ENCODE measurements around the gene SLC46A3. TPM values are rescaled to one million over a fixed set of nuclear protein-coding genes. Genes with fewer than 3 reads are reported as not detected.

Gene SLC46A3
- total RNA-seq, 1 donor from 2014 or later, result 6.4 TPM

GRCh38 chr13:28728642-28729041, 9.9 kb upstream of the SLC46A3 start:
- no peak for DNase-seq (ENCODE audit: low spot score in 2 of 2, unreplicated experiment in 2 of 2)
- no peaks in the 10 kb centered on the region for H3K9me3 Mint-ChIP-seq
- TF ChIP-seq, protein P1, sequence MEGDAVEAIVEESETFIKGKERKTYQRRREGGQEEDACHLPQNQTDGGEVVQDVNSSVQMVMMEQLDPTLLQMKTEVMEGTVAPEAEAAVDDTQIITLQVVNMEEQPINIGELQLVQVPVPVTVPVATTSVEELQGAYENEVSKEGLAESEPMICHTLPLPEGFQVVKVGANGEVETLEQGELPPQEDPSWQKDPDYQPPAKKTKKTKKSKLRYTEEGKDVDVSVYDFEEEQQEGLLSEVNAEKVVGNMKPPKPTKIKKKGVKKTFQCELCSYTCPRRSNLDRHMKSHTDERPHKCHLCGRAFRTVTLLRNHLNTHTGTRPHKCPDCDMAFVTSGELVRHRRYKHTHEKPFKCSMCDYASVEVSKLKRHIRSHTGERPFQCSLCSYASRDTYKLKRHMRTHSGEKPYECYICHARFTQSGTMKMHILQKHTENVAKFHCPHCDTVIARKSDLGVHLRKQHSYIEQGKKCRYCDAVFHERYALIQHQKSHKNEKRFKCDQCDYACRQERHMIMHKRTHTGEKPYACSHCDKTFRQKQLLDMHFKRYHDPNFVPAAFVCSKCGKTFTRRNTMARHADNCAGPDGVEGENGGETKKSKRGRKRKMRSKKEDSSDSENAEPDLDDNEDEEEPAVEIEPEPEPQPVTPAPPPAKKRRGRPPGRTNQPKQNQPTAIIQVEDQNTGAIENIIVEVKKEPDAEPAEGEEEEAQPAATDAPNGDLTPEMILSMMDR (IDR thresholded peaks at IDR 0.05; ENCODE audit: unreplicated experiment), result no peak
- no peak overlapping the region for H3K27ac Mint-ChIP-seq
- no peaks in the 10 kb centered on the region for H3K36me3 Mint-ChIP-seq
- H3K4me1 Mint-ChIP-seq, result peaks cover 3% of the 10 kb centered on the region
- H3K4me3 Mint-ChIP-seq, result no peak overlapping the region
- peaks cover 5% of the 10 kb centered on the region for H3K27me3 Mint-ChIP-seq (ENCODE audit: low read depth)

- no peak overlapping the region for H3K4me3 Mint-ChIP-seq
- H3K27ac Mint-ChIP-seq, result no peak overlapping the region
- TF ChIP-seq, protein P1 (IDR thresholded peaks at IDR 0.05; ENCODE audit: unreplicated experiment), result no peak
- H3K36me3 Mint-ChIP-seq, result no peaks in the 10 kb centered on the region
- H3K27me3 Mint-ChIP-seq (ENCODE audit: low read depth), result peaks cover 5% of the 10 kb centered on the region
- no peak for DNase-seq (ENCODE audit: low spot score in 2 of 2, unreplicated experiment in 2 of 2)
- H3K4me1 Mint-ChIP-seq, result peaks cover 3% of the 10 kb centered on the region
- H3K9me3 Mint-ChIP-seq, result no peaks in the 10 kb centered on the region
Measured at GRCh38 chr13:28725046-28725610, 6.4 kb upstream of the SLC46A3 start.

DNA sequence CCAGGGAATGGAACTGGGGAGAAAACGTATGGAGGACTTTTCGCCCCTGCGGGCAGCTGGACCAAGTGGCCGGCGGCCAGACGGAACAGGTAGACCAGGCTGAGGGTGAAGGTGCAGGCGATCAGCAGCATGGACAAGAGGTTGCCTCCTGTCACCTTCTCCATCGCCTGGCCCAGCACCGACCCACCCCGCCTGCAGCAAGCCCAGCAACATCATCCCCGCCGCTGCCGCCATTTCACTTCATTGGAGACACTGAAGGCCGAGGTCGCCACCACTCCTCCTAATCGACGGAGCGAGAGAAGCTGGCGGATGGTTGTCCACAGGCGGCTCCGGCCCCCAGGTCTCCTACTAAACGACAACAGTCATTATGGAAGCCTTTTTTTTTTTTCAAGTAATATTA, 5.0 kb upstream of the SLC46A3 start:
- TF ChIP-seq, protein P1 (IDR thresholded peaks at IDR 0.05; ENCODE audit: unreplicated experiment), result no peak
- Mint-ChIP-seq H3K27me3 (ENCODE audit: low read depth) (peaks cover 5% of the 10 kb centered on the region), H3K36me3 (no peaks in the 10 kb centered on the region), H3K4me3 (no peak overlapping the region), H3K4me1 (peaks cover 11% of the 10 kb centered on the region), H3K9me3 (no peaks in the 10 kb centered on the region), H3K27ac (no peak overlapping the region)
- no peak for DNase-seq (ENCODE audit: low spot score in 2 of 2, unreplicated experiment in 2 of 2)

- TF ChIP-seq, protein P1 (IDR thresholded peaks at IDR 0.05; ENCODE audit: unreplicated experiment), result no peak
- DNase-seq (ENCODE audit: low spot score in 2 of 2, unreplicated experiment in 2 of 2), result no peak
- H3K27me3 Mint-ChIP-seq (ENCODE audit: low read depth), result peaks cover 11% of the 10 kb centered on the region
- peaks cover 16% of the 10 kb centered on the region for H3K4me1 Mint-ChIP-seq
- H3K36me3 Mint-ChIP-seq, result no peaks in the 10 kb centered on the region
- peak overlapping the region; percentile 95 for H3K27ac Mint-ChIP-seq
- H3K4me3 Mint-ChIP-seq, result peak overlapping the region; percentile 92
- no peaks in the 10 kb centered on the region for H3K9me3 Mint-ChIP-seq
Measured at GRCh38 chr13:28719227-28720055, 671 bp upstream of the SLC46A3 start.

DNA sequence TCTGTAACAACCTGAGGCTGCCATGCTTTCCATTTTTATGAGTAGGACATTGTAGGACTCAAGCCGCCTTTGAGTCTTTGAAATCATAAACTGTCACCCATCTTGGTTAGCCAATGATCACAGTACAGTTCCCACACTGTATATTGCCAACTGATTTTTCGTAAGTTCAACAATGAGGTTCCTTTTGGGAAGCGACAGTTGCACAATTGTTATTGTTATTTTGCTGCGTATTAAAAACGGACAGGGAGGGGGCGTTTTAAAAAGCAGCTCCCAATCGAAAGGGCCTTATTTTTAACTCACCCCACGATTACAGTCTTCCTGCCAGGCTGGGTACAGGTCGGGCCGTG, 601 bp downstream of the SLC46A3 start:
- H3K9me3 Mint-ChIP-seq, result no peaks in the 10 kb centered on the region
- peaks cover 16% of the 10 kb centered on the region for H3K4me1 Mint-ChIP-seq

More for the DNA sequence above, 601 bp downstream of the SLC46A3 start:
- TF ChIP-seq, protein P1 (IDR thresholded peaks at IDR 0.05; ENCODE audit: unreplicated experiment), result no peak
- Mint-ChIP-seq H3K4me3 (peak overlapping the region; percentile 92), H3K27me3 (ENCODE audit: low read depth) (peaks cover 11% of the 10 kb centered on the region), H3K27ac (peak overlapping the region; percentile 43), H3K36me3 (no peaks in the 10 kb centered on the region)
- DNase-seq (ENCODE audit: low spot score in 2 of 2, unreplicated experiment in 2 of 2), result no peak
